Calu3 (cell line): ENCODE measurements around the gene ZNF648. TPM values are rescaled to one million over a fixed set of nuclear protein-coding genes. Genes with fewer than 3 reads are reported as not detected.

Source experiments
- BruUV-seq: library from RNA; stranded (reverse); fragments of 400-500 nt; replicated peaks from 2 replicates; lab custom pipeline; 2021; lab: Mats Ljungman, UMichigan
- CTCF ChIA-PET: fragments of 300-600 bp; sonication (Branson Sonifier 250); formaldehyde crosslinking; loops from one replicate; lab custom pipeline; 2022; ENCODE audit warnings: antibody characterized with exemption; lab: Charles Lee
- DNase-seq: peaks from one replicate; pipeline ENCODE4 v3.0.0; 2022
- H3K27ac Mint-ChIP-seq: one replicate; pipeline ENCODE4 v1.8.0; 2022; ENCODE audit warnings: mixed read lengths; ENCODE audit not compliant: unreplicated experiment
- H3K27me3 Mint-ChIP-seq: one replicate; pipeline ENCODE4 v1.8.0; 2022; ENCODE audit warnings: mixed read lengths; ENCODE audit not compliant: unreplicated experiment
- H3K36me3 Mint-ChIP-seq: one replicate; pipeline ENCODE4 v1.8.0; 2022; ENCODE audit warnings: mild to moderate bottlenecking, moderate library complexity, mixed read lengths; ENCODE audit not compliant: insufficient read depth, unreplicated experiment
- H3K4me1 Mint-ChIP-seq: one replicate; pipeline ENCODE4 v1.8.0; 2022; ENCODE audit warnings: mild to moderate bottlenecking, low read depth, mixed read lengths; ENCODE audit not compliant: unreplicated experiment
- H3K4me3 Mint-ChIP-seq: one replicate; pipeline ENCODE4 v1.8.0; 2022; ENCODE audit warnings: mild to moderate bottlenecking, low read depth, moderate library complexity, mixed read lengths; ENCODE audit not compliant: unreplicated experiment
- H3K9me3 Mint-ChIP-seq: one replicate; pipeline ENCODE4 v1.8.0; 2022; ENCODE audit warnings: low read depth, mixed read lengths; ENCODE audit not compliant: unreplicated experiment
- intact Hi-C: fragments of 100-400 bp; cut with micrococcal nuclease; formaldehyde crosslinking; loops from one replicate; pipeline ENCODE4 v1.10.0; 2022; ENCODE audit not compliant: unreplicated experiment
- total RNA-seq: library from RNA; stranded (reverse); gene quantifications from 2 replicates; pipeline ENCODE4 v1.2.3, GENCODE V29; 2022
- TF ChIP-seq, protein P1 (sequence below): fragments of 200-600 bp; IDR thresholded peaks from one replicate; pipeline ENCODE4 v1.8.0; 2022; ENCODE audit warnings: antibody characterized with exemption; ENCODE audit not compliant: unreplicated experiment

ZNF648 gene
- total RNA-seq, 1 experiment from 2014 or later, result not detected

DNA sequence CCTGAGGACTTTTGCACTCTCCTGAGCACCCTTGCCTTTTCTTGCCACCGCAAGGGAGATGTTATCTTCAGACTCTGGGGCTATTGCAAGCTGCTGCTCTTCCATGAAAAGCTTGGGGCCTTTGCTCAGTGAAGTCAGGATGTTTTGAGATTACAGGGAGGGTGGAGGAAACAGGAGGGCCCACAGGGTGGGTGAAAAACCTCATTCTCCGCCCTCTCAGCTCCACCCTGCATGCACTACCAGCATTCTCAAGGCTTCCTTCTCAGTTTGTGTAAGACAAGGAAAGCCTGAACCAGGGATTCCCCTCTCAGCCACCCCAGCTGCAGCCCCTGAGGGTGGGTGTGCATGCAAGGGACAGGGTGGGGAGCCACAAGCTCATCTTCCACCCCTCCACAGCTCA, 25.8 kb upstream of the ZNF648 start:
- Mint-ChIP-seq H3K36me3 (no peaks in the 10 kb centered on the region), H3K9me3 (no peaks in the 10 kb centered on the region), H3K27ac (no peak overlapping the region), H3K27me3 (no peaks in the 10 kb centered on the region), H3K4me3 (no peak overlapping the region), H3K4me1 (peaks cover 19% of the 10 kb centered on the region)
- intact Hi-C loops, result no loop called here
- CTCF ChIA-PET, result interaction anchor here (0.7 to 1.8 kb wide), 5 partner anchors 54 to 327 kb away, joined by 3 to 12 read pairs (median 4); no protein-coding TSS in a partner anchor
- no peak for DNase-seq
- no TSS peak for BruUV-seq
- TF ChIP-seq, protein P1, sequence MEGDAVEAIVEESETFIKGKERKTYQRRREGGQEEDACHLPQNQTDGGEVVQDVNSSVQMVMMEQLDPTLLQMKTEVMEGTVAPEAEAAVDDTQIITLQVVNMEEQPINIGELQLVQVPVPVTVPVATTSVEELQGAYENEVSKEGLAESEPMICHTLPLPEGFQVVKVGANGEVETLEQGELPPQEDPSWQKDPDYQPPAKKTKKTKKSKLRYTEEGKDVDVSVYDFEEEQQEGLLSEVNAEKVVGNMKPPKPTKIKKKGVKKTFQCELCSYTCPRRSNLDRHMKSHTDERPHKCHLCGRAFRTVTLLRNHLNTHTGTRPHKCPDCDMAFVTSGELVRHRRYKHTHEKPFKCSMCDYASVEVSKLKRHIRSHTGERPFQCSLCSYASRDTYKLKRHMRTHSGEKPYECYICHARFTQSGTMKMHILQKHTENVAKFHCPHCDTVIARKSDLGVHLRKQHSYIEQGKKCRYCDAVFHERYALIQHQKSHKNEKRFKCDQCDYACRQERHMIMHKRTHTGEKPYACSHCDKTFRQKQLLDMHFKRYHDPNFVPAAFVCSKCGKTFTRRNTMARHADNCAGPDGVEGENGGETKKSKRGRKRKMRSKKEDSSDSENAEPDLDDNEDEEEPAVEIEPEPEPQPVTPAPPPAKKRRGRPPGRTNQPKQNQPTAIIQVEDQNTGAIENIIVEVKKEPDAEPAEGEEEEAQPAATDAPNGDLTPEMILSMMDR, result no peak

DNA sequence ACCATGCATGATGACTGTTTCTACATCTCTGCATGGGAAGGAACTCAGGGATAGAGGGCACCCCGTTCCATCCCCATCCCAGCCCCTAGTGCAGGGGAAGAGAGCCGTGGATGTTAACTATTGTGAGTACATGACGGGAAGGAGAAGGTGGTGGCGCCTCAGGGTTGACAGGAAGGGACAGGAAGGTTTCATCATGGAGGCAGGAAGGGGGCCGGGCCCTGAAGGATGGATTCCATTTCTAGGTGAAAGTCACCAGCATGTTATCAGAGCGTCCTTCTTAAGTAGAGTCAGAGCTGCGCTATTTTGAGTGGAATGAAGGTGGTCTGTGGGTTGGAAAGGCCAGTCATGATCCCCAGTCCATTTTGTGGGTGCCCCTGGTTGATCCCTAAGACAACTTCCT, 25.1 kb upstream of the ZNF648 start:
- TF ChIP-seq, protein P1, result no peak
- BruUV-seq, result no TSS peak
- Mint-ChIP-seq H3K4me3 (no peak overlapping the region), H3K27ac (no peak overlapping the region), H3K9me3 (no peaks in the 10 kb centered on the region), H3K4me1 (peaks cover 15% of the 10 kb centered on the region), H3K36me3 (no peaks in the 10 kb centered on the region), H3K27me3 (no peaks in the 10 kb centered on the region)
- intact Hi-C loops, result no loop called here
- DNase-seq, result no peak
- CTCF ChIA-PET, result interaction anchor here (0.8 kb wide), 1 partner anchor 42 kb away, joined by 3 read pairs; no protein-coding TSS in a partner anchor

DNA sequence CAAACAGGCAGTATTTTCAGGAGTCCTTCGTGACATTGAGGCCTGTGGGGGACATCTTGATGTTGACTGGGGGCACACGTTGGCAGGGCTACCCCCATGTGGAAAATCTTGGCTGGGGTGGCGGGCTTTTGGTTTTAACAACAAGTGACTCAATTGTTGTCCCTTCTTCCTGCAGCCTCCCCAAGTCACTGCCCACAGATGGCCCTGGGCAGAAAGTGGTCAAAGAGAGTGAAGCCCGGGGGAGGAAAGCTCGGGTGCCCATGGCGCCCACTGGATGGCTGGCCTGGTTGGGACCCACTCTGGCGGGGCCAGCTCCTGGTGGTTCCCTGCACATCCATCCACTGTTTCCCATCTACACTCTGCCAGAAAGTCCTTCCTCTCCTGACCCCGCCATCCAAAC, 24.6 kb upstream of the ZNF648 start:
- Mint-ChIP-seq H3K27me3 (no peaks in the 10 kb centered on the region), H3K4me1 (peaks cover 15% of the 10 kb centered on the region), H3K9me3 (no peaks in the 10 kb centered on the region), H3K27ac (no peak overlapping the region), H3K4me3 (no peak overlapping the region), H3K36me3 (no peaks in the 10 kb centered on the region)
- intact Hi-C loops, result no loop called here
- TF ChIP-seq, protein P1, result no peak
- CTCF ChIA-PET, result interaction anchor here (0.8 kb wide), 1 partner anchor 42 kb away, joined by 3 read pairs; no protein-coding TSS in a partner anchor
- DNase-seq, result no peak
- BruUV-seq, result no TSS peak

DNA sequence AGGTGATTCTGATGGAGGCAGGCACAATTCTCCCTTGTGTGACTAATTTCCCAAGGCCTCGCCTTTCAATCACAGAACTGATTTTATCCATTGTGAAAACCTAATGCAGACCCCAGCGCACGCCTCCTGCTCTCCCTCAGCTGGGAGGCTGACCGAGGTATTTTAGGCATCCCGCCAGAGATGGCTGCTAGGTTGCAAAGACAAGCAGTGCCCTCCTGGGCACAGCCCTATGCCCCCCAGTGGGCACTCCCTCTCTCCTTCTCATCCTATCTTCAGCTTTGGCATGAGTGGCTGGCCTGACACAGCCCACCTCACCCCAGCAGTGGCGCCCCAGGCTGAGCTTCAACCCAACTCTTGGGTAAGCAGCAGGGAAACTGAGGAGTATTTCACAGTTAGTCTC, 24.2 kb upstream of the ZNF648 start:
- H3K27me3 Mint-ChIP-seq, result no peaks in the 10 kb centered on the region
- CTCF ChIA-PET, result interaction anchor here (0.8 to 1.2 kb wide), 3 partner anchors 42 to 112 kb away, joined by 3 to 21 read pairs (median 4); no protein-coding TSS in a partner anchor
- intact Hi-C loops, result loop anchor here (1.0 to 2.0 kb wide), 5 partner anchors 113 to 697 kb away; no protein-coding TSS in a partner anchor
- no peak overlapping the region for H3K27ac Mint-ChIP-seq
- no peaks in the 10 kb centered on the region for H3K9me3 Mint-ChIP-seq
- H3K36me3 Mint-ChIP-seq, result no peaks in the 10 kb centered on the region
- no TSS peak for BruUV-seq
- H3K4me1 Mint-ChIP-seq, result peaks cover 15% of the 10 kb centered on the region
- no peak for DNase-seq
- TF ChIP-seq, protein P1, result no peak
- no peak overlapping the region for H3K4me3 Mint-ChIP-seq
